GM04503 (cell line): ENCODE results near the gene CLHC1.
"Not testable (repeated sequence)": the region's sequence is repeated elsewhere in the genome, so short reads cannot be mapped to it uniquely, and the experiment has no call there.

ENCODE experiments used
- DNase-seq: peaks from one replicate; pipeline ENCODE4 v3.0.0-alpha.2; 2012; ENCODE audit warnings: low read depth

The CLHC1 gene

DNA sequence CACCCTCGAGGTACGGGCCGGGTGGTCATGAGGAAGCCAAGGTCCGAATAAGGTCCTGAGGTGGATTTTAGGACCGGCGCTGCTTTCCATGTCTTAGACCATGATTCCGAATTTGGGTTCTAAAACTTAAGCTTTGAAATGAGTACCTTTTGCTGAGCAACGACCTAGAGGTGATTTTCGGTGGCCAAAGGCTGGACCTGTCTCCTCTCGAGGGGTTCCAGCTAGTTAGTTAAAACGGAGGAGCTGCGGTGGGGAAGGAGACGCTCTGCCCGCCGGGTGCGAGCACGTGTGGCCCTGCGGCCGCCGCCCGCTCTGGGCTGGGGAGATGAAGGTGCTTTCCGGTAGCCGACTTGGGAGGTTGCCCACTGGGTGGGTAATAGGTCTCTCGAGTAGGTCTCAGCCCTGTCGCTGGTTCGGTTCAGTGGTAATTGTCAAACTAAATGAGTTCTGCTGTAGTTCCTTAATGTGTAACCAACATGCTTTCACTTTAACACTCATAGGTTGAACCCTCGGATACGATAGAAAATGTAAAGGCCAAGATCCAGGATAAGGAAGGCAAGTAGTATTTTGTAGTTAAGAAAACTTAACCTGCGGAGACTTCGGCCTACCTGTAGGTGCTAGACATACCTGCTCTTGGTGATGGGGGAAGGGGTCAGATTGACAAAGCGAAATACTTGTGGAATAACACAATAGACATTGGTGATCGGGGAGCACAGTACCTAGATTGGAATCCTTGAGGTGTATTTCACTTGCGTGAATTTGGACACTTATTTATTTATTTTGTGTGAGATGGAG, 967 bp upstream of the CLHC1 start:
- DNase-seq: no peak

DNA sequence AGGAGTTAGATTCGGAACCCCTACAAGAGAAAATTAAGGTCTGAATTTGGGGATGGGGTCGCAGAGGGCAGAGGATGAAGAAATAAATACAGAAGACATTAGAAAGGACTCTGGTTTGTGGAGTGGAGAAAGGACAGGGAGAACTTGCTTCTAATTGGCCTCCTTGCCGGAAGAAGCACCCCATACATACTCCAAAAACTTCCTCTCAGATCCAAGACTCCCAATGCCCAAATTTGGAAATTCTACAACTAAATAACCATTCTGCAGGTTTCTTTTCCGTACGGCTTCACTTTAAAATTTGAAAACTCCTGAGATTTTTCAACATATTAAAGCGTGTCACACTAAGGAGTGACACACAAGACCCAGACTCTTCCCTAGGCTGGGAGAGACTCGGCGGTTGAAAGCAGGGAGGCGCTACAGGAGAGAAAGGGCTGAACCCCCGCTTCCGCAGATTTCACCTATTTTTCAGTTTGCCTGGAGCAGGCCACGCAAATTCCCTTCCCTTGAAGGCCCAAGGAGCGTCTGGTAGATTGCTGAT, 478 bp downstream of the CLHC1 start:
- DNase-seq: no peak

DNA sequence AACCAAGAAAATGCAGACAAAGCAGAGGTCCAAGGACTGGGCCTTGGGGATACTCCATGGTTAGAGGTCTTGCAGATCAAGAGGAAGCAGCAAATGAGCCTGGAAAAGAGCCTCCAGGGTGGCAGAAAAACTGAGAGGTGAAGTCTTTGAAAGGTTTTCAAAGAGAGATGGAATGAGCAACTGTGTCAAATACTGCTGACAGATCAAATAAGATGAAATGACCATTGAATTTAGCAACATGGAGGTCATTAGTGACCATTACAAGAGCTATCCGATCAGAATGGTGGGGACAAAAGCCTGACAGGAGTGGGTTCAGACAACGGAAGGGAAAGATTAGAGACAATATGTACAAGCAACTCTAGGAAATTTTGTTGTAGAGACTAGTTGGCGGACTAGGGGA, 1.5 kb downstream of the CLHC1 start:
- DNase-seq: no peak

DNA sequence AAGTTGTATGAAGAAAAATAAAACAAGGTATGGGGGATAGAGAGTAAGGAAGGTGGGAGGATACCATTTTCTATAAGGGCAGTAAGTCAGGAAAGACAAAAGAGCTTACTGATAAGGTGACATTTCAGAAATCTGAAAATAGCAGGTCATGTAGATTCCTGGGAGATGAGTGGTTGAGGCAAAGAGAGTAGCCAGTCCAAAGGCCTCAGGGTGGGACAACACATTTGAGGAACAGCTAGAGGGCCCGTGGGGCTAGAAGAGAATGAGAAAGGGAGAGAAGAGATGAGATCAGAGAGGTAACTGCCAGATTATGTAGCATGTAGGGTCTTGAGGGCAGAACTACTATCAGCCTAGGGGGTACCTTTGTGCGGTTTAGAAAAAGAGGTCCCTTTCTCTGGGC, 2.9 kb downstream of the CLHC1 start:
- no peak for DNase-seq

DNA sequence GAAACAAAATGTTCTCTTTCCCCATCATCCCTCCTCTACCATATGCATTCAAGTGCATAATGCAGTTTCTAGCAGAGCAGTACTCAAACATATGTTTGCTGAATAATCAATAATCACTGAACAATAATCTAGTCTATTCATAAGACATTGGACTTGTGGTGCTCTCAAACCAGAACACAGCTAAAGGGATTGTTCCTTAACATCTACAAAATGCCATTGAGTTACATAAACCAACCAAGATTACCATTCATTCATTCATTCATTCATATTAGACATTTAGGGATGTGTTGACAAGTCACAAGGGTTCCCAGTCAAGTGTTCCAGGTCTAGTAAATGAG, 3.9 kb downstream of the CLHC1 start:
- no peak for DNase-seq

DNA sequence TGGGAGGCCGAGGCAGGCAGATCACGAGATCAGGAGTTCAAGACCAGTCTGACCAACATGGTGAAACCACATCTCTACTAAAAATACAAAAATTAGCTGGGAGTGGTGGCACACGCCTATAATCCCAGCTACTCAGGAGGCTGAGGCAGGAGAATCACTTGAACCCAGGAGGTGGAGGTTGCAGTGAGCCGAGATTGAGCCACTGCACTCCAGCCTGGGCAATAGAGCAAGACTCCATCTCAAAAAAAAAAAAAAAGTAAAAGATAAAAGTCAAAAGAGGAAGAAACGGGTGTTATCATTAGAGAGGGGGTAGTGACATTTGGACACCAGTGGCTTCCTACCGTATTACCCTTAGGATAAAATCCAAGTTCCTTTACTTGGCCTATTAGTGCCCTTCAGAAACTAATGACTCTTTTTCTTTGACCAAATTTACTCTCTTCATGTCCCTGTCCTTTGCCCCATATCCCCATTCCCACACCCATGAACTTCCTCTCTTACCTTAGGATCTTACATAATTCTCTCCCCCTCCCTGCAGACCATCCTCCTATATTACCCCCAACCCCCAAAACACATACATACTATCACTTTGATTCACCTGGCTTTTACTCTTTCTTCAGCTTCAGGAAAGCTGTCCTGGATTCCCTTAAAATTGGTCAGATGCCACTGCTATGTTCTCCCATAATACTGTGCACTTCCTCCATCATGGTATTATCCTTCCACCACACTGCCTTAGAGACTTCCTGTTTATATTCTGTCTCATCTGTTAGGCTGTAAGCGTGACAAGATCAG, 4.5 kb downstream of the CLHC1 start:
- not testable (repeated sequence) for DNase-seq

DNA sequence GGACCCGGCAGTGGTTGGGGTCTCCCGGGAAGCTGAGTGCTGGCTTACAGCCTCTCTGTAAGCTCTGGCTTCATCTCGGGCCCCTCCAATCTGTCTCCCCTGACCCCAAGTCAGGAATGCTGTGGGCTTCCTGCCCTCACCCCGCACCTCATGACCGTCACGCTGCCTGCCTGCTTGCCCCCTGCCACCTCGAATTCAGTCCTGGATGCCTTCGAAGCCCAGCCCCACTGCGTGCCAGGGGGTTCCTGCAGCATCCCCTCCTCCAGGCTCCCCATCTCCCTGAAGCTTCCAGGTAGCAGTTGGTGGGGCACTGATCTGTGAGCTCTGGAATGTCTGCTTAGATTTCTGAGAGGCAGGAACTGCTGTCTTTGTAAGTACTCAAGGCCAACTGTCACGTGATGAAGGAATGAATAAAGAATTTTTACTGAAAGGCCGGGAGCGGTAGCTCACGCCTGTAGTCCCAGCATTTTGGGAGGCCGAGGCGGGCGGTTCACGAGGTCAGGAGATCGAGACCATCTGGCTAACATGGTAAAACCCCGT, 6.5 kb downstream of the CLHC1 start:
- DNase-seq: no peak

DNA sequence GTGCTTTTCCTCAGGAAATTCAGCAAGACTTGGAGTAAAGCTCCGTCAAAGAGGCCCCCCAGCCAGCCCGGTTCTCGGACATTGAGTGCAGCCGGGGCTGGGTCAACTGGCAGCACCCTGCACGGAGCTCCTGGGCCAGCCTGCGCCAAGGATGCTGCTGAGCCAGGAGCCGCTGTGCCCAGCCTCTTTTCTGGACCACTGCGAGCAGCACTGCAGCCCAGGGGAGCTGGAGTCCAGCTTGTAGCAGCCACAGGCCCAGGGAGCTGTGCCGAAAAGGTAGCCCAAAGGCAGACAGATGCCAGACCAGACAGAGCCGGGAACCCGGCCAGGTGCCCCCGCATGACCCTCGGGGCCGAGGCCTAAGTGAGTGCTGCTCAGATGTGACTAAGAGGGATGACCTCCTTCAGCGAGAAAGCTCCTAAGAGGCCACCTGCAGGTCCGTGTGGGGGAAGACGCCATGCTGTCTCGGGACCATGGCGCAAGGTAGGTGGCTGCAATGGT, 7.3 kb downstream of the CLHC1 start:
- DNase-seq: no peak

DNA sequence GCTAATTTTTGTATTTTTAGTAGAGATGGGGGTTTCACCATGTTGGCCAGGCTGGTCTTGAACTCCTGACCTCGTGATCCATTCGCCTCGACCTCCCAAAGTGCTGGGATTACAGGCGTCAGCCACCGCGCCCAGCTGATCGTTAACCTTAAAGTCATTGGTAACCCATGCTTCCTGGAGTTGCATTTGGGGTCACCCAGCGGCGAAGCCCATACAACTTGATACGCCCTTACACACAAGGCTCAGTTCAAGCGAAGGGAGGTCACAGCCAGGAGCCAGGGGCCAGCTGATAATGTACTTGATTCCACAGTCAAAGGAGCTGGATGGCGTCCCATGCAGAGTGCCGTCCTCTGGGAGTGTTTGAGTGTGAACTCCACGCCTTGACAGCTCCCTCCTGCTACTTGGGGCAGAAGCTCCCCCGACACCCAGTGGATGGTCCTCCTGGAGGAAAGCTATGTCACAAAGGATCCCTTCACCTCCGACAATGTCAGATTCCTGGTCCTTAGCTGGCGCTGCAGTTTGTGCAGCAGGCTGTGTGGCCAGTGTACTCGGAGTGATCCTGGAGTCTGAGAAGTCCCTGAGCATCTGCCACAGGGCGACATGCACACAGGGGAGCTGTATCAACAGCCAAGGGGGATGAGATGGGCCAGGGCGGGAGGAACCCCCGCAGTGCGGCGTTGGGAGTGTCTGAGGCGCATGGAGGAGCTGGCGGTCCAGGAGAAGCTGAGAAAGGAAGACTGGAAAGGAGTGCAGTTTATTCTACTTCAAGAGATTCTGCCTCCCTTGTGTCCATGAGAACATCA, 7.9 kb downstream of the CLHC1 start:
- no peak for DNase-seq

DNA sequence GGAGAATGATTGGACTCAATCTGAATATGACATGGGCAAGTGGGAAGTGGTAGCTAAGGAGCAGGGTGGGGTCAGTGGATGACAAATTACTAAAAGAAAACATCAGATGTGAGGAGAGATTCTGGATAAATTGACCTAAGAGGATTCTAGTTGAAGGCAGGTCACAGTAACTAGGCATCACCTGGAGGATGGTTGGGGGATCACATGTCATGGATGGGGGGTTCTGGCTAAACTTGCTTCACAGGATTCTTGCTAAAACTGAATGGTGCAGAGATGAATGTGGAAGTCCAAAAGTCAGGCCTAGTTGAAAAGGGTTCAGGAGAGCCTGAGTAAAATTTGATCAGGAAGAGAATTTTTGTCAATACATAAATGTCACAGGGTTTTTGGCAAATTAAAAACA, 18.3 kb downstream of the CLHC1 start:
- no peak for DNase-seq

DNA sequence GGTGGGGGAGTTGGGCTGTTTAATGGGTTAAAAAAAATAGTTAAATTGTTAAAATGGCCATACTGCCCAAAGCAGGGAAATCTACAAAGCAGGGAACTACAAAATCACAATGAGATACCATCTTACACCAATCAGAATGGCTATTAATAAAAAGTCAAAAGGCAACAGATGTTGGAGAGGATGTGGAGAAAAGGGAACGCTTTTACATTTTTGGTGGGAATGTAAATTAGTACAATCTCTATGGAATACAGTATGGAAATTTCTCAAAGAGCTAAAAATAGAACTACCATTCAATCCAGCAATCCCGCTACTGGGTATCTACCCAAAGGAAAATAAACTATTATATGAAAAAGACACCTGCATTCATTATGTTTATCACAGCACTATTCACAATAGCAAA, 27.1 kb downstream of the CLHC1 start:
- no peak for DNase-seq

DNA sequence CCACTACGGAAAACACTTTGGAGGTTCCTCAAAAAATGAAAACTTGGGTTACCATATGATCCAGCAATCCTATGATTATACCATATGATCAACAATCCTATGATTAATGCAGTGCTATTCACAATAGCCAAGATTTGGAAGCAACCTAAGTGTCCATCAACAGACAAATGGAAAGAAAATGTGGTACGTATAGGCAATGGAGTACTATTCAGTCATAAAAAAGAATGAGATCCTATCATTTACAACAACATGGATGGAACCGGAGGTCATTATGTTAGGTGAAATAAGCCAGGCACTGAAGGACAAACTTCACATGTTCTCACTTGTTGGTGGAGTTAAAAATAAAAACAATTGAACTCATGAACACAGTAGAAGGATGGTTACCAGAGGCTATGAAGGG, 27.6 kb downstream of the CLHC1 start:
- no peak for DNase-seq

DNA sequence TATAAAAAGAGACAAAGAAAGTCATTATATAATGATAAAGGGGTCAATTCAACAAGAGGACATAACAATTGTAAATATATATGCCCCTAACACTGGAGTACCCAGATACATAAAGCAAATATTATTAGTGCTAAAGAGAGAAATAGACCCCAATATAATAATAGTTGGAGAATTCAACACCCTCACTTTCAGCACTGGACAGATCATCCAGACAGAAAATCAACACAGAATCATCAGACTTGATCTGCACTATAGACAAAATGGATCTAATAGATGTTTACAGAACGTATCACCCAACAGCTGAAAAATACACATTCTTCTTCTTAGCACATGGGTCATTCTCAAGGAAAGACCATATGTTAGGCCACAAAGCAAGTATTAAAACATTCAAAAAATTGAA, 31.7 kb downstream of the CLHC1 start:
- no peak for DNase-seq

DNA sequence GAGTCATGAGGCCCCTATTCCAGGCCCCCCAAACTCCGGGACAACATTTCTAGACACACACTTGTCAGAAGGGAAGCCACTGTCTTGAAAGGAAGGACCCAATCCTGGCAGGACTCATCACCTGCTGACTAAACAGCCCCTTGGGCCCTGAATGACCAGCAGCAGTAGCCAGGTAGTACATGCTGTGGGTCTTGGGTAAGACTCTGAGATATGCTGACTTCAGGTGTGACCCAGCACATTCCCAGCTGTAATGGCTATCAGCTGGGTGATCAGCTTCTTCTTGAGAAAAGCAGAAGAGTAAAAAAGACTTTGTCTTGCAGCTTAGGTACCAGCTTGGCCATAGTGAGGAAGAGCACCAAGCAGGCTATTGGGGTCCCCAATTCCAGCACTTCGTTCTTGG, 35.6 kb downstream of the CLHC1 start:
- DNase-seq: no peak

DNA sequence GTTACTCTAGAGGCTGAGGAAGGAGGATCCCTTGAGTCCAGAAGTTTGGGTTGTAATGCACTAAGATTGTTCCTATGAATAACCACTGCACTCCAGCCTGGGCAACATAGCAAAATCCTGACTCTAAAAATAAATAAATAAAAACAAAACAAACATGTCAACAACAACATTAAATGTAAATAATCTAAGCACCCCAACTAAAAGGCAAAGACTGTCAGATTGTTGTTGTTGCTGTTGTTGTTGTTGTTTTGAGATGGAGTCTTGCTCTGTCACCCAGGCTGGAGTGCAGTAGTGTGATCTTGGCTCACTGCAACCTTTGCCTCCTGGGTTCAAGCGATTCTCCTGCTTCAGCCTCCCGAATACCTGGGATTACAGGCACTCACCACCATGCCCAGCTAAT, 40.2 kb downstream of the CLHC1 start:
- not testable (repeated sequence) for DNase-seq

DNA sequence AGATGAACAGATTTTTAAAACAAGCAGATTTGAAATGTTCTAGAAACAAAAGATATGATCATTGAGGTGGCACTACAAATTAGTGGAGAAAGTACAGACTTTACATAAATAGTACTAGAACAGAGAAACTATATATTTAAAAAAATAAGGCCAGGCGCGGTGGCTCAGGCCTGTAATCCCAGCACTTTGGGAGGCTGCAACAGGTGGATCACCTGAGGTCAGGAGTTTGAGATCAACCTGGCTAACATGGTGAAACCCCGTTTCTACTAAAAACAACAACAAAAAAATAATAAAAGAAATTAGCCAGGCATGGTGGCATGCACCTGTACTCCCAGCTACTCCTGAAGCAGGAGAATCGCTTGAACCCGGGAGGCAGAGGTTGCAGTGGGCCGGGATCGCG, 45.3 kb downstream of the CLHC1 start:
- DNase-seq: not testable (repeated sequence)

DNA sequence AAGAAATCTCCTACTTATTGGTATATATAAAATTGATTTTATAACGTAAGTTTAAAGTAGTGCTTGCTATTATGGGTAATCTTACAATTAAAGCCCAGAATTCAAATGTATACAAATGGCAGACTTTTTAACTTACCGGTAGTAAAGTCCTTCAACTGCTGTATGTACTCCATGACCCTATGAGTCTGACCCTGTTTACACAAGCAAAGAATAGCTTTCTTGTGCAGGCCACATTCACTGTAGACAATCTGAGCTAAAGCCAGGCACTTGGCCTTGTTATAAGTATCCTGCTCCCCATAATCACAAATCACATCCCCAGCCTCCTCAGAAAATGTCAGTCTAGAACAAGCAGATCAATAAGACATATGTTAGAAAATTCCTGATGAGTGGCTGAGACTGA, 51.7 kb downstream of the CLHC1 start:
- no peak for DNase-seq

DNA sequence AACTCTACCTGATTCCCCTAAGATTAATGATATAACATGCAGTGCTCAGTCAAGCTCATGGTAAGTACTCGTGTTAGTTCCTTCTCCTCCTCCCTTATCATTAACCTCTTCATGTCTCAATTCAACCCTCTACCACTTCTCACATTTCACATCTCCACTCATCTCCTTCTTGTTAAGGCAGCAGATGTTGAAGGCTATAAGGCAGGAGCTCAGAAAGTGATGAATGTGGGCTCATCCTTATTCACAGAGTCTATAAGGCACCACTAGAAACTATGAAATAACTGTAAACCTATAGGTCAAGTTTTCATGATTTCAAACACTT, 56.0 kb downstream of the CLHC1 start:
- no peak for DNase-seq

DNA sequence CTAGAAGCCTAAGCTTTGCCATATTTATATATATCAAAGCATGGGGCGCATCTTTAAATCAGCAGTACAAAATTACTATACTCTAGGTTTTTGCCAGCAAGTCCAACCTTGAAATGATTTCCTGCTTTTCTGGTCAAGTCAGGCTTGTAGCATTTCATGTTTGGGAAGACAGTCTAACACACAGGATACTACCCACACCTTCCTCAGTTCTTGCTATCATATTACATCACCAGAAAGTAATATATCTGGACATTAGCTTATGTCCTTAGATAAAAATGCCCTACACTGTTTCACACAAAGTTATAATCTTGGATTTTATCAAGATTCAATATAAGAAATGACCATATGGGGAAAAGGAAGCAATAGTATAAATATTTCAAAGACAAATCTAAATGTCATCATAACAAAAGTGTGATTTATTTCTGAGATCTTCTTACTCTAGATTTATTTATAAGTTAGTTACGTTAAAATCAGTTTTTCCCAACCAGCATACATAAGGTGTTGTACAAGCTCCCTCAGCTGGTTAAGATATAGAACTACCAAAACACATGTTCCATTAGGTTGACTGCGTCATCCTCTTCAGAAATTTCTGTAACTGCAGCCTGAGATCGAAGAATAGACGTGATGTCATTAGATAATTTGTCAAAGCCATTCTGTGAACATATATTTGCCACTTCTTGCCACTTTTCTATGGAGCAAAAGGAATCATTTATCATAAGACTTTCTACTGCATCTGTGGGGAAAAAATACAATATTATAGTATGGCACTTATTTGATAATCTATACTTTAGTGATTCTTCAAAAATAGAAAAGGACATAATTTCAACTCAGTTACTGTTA, 56.6 kb downstream of the CLHC1 start:
- no peak for DNase-seq

DNA sequence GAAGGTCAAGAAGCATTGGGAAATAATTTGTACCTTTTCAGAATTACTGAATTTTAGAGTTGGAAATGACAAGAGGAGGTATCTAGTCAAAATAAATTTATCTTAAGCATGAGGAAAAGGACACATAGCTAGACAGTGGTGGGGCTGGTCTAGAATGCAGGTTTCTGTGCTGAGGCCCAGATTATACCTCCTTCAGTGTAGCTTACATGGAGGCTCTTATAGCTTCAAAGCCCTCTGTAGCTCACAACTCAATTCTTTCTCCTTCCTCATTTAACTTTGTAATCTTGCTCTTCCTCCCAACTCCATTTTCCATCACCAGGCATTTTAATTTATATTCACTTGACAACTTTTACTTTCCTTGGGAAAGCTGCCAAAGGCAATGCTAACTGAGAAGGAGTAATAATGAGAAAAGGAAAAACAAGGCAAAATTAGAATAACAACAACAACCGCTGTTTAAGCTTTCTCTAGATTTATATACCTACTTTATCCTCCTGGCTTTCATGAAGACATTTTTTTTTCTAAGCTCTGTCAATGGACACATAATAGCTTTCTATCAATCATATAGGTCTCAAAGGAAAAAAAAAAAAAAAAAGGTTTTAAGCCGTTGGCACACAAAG, 58.5 kb downstream of the CLHC1 start:
- DNase-seq: no peak

DNA sequence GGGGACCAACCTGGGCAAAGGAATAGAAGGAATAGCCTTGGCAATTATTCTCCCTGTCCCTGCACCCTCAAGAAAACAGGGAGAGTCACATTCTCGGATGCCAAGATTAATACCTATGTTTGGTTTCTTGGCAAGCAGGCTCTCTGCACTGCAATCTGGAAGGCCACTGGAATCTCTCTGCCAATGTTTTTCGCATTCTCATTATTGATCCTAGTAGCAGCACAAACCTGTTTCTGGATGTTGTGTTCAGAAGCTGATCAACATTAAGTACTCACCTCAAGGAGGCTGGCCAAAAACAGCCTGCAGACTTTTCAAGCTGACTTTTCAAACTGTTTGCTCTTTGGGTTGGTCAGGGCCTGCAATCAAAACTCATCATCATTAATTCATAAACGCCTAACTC, 62.2 kb downstream of the CLHC1 start:
- no peak for DNase-seq
